GM19025 (cell line): ENCODE results near the gene TSSK6.

Experiments
- ATAC-seq: cut with Tn5 transposase; IDR thresholded peaks from one replicate; pipeline ENCODE4 v1.9.1; 2021; ENCODE audit warnings: mild to moderate bottlenecking, low read depth, moderate library complexity; ENCODE audit not compliant: unreplicated experiment

TSSK6 gene

GRCh38 chr19:19531951-19532805 lies 16.8 kb upstream of the TSSK6 start:
- no peak for ATAC-seq

- ATAC-seq: no peak
Observed at GRCh38 chr19:19530889-19531288, 15.5 kb upstream of the TSSK6 start.

GRCh38 chr19:19530423-19530804 lies 15.1 kb upstream of the TSSK6 start:
- no peak for ATAC-seq

GRCh38 chr19:19529783-19530422 lies 14.6 kb upstream of the TSSK6 start:
- ATAC-seq: no peak

- ATAC-seq: no peak
Observed at GRCh38 chr19:19528721-19529490, 13.6 kb upstream of the TSSK6 start, which contains the start of gene YJEFN3. Gene YJEFN3, plus strand, starts transcription at chr19:19528911. Its CDS starts 22 bp downstream, at chr19:19528933.

- ATAC-seq: no peak
Observed at GRCh38 chr19:19527674-19528625, 12.6 kb upstream of the TSSK6 start.

- no peak for ATAC-seq
Observed at GRCh38 chr19:19527371-19527656, 12.0 kb upstream of the TSSK6 start.

GRCh38 chr19:19526581-19527370 lies 11.4 kb upstream of the TSSK6 start:
- ATAC-seq: no peak

- ATAC-seq: no peak
Observed at GRCh38 chr19:19525611-19526380, 10.4 kb upstream of the TSSK6 start.

- no peak for ATAC-seq
Observed at GRCh38 chr19:19524053-19524452, 8.7 kb upstream of the TSSK6 start.

GRCh38 chr19:19523177-19523576 lies 7.8 kb upstream of the TSSK6 start:
- no peak for ATAC-seq

GRCh38 chr19:19520989-19521388 lies 5.6 kb upstream of the TSSK6 start:
- ATAC-seq: no peak

GRCh38 chr19:19517235-19517619 lies 1.9 kb upstream of the TSSK6 start:
- ATAC-seq: no peak

- ATAC-seq: peak; percentile 88
Observed at GRCh38 chr19:19515642-19516519, 533 bp upstream of the TSSK6 start, which contains the start of gene NDUFA13. Gene NDUFA13, plus strand, starts transcription at chr19:19516225. Its CDS starts 14 bp downstream, at chr19:19516239.

GRCh38 chr19:19514215-19514657 lies 1.1 kb downstream of the TSSK6 start:
- ATAC-seq: no peak

GRCh38 chr19:19513682-19514081 lies 1.7 kb downstream of the TSSK6 start:
- no peak for ATAC-seq

- no peak for ATAC-seq
Observed at GRCh38 chr19:19510432-19510831, 4.9 kb downstream of the TSSK6 start.

- ATAC-seq: no peak
Observed at GRCh38 chr19:19508217-19508616, 7.1 kb downstream of the TSSK6 start.
